Measurements from ENCODE around the gene TARBP1.
"Not testable (repeated sequence)": the region's sequence is repeated elsewhere in the genome, so short reads cannot be mapped to it uniquely, and the experiment has no call there.

TARBP1 gene

DNA sequence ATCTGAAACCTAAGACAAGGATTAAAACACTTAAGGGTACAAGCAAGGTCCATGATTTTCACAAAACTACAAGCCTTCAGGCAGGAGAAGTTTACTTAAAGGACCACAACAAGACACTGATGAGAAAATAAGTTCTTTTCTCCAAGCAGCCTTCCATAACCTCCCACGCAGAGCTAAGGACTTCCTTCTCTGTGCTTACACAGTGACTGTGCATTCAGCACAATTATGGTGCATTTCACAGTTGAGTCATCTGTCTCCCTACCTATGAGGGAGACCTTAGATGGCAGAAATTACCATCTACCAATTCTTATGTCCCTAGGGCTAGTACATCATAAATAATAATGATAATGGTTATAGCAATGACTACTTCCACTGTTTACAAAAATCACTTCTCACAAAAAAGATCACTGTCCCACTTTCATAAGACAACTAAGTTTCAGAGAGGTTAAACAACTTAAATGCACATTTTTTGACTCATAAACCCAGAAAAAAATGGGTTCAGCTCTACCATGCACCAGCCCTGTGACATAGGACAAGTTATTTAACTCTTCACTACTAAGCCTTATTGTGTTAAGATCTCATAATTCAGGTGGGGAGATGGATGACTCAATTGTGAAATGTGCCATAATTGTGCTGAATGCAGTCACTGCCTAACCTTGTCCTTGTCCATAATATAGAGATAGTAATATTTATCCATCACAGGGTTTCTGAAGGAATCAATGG, 45.3 kb downstream of the TARBP1 start:
- no peak for DNase-seq

DNA sequence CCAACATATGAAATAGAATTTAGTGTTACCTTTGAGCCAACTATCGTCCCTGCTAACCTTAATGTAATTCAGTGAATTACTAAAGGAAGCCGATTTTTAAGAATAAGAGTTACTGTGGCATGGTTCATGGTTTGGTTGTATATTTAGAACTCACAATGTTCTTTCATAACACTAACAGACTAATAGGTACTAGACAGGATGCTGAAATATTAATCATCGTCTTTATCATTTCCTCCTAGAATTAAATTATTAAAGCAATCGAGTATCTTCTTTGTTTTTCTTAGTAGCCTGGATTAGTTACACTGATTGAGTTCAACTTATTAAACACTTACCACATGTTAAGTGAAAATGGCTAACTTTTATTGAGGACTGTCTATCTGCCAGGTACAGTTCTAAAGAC, 47.7 kb downstream of the TARBP1 start:
- DNase-seq = no peak

DNA sequence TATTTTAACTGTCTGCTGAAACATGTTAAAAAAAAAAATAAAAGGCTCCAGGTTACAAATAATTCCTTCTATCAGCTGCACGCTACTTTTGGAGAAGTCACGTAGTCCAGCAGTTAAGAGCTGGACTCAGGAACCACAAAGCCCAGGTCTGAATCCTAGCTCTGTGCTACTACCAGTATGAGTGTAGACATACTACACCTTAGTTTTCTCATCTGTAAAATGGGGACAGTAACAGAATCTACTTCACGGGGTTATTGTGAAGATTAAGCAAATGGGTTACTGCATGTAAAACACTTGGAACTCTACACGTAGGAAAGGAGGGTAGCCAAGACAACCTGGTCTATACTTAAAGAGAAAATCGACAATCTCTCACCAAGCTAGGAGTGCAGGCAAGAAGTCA, 48.3 kb downstream of the TARBP1 start:
- no peak for DNase-seq

DNA sequence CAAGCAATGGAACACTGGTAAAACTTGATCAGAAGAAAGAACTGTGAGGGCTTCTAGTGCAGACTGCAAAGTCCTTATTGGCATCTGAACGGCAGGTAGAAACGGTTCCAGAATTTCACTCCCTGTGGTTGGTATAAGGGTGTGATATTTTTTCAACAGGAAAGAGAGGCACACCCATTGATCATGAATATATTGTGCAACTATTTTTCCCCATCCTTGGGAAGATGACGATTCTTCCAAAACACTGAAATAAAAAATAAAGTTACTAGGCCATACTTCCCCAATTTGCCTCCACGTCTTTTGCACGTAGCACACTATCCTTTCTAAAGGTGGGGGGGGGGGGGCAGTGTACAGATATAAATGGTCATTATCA, 49.6 kb downstream of the TARBP1 start:
- DNase-seq = no peak

DNA sequence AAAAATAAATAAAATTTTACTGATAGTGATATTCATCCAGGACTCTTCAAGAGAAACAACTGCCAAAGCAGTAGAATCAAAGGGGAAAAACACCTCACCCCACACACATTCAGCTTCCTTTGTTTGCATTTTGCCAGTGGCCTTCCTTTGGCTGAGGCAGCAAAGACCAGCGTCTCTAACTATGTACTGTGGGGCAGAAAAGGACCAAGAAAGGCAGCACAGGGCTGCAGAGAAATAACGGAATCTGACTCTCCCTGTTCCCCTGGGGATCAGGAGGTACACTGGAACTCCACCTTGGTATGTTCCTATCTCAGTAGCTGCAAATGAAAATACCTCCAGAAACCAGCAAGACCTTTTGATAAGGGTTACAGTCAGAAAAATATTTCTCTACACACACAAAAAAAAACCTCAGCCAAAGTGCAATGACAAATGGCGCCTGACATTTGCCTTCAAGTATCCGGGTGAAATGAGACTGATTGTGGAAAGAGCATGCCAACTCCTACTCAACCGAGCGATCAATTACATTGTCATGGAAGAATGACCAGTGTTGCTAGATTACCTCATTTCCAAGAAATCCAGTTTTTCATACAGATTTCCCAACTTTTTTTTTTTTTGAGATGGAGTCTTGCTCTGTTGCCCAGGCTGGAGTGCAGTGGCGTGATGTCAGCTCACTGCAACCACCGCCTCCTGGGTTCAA, 50.9 kb downstream of the TARBP1 start:
- no peak for DNase-seq

DNA sequence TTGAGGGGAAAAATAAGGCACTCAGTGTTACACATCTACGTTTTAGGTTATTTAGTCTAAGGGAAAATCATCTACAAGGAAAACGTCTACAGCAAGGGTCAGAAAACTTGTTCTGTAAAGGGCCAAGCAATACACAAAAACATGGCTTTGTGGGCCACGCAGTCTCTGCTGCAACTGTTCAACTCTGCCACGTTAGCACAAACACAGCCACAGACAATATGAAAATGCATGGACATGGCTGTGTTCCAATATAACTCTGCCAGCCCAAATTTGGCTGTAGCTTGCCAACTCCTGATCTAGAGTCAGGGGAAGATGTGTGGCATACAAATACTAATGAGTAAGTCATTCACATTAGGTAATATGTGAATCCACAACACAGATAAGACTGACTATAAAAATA, 65.0 kb downstream of the TARBP1 start:
- no peak for DNase-seq

DNA sequence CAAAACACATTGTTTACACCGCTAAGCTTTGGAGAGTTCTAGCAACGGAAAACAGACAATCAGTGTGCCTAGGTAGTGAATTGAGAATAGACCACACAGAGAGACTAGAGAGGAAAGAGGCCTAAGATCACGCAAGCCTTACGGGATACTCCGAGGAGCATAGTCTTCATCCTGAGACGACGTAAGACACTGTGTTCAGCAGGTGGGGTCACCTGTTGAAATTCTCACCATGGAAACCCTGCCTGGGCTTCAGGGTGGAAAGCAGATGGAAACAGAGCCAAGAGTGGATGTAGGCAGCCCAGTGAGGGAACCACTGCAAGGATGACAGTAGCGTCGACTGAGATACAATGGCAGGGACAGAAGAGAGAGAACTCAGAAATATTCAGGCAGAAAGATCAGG, 65.5 kb downstream of the TARBP1 start:
- no peak for DNase-seq

DNA sequence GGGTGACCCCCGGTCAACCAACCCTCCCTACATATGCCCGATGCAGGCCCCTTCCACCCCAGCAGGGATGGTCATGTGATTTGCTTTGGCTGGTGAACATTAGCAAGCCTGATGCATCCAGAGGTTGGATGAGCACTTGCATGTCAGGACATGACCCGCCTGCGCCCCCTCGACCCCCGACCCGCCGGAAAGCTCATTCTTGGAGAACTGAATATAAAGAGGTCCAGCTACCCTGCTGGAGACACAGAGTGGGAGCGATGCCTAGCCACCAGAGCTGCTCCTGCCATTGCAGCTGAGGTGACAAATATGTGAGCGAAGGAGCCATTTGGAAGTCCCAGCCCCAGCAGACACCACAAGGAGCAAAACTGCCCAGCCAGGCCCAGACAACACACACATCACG, 66.1 kb downstream of the TARBP1 start:
- DNase-seq = no peak

DNA sequence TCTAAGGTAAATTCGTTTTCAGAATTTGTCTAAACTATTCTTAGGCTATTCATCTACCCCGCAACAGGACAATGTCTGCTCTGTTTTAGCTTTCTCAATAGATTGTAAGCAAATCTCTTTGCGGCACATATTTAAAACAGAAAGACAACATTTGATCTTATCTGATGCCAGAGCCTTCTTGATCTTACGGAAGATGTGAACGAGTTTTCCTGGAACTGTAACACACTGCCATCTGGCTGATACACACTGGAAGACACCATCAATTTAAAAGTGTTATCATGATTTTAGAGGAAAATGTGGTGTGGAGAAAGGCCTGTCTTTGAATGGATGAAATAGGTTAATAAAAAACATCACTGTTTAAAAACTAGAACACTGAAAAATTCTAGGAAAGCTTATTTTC, 69.7 kb downstream of the TARBP1 start:
- no peak for DNase-seq

DNA sequence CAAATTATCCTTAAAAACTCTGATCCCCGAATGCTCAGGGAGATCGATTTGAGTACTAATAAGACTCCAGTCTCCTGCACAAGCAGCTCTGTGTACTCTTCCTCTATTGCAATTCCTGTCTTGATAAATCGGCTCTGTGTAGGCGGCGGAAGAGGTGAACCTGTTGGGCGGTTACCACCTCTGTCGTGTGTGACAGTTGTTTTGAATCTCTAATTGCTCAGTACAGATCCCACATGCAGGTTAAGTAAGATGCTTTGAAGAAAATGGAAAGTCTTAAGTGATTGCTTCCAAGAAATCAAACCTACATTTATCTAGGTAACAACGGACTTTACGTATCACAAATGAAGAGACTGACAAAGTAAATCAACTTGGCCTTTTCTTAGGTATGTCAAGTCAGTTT, 70.2 kb downstream of the TARBP1 start:
- DNase-seq = no peak

DNA sequence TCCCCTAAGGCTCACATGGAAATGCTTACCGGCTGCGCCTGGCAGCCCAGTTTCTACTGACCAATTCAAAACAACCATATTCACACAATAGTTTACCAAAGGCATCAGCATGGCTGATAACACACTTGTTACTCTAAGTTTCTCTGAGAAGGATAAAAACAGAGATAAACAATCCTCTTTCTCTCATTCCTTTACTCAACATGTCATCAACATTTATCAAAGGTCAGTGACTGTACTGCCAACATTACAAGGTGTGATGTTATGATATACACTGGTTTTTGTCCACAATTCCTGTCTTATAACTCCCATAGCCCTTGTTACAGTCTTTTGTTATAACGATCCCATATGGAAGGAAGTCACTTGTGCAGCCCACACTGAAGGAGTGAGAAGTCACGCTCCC, 72.1 kb downstream of the TARBP1 start:
- DNase-seq = no peak

DNA sequence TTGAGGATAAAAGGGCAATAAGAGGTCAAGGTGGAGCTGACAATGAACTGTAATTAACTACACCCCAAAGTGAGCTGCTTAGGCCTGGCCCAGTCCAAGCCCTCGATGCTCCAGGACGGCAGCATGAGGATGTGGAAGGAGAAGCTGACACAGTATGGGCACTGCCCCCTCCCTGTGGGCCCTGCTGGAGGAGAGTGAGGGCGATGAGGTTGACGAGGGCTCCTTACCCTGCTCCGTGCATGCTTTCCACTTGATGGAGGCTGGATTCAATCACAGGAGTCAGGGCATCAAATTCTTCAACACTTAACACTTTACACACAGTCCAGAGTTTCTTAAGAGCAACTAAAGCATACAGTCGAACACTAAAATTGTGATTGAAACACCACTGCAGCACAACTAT, 73.3 kb downstream of the TARBP1 start:
- no peak for DNase-seq

DNA sequence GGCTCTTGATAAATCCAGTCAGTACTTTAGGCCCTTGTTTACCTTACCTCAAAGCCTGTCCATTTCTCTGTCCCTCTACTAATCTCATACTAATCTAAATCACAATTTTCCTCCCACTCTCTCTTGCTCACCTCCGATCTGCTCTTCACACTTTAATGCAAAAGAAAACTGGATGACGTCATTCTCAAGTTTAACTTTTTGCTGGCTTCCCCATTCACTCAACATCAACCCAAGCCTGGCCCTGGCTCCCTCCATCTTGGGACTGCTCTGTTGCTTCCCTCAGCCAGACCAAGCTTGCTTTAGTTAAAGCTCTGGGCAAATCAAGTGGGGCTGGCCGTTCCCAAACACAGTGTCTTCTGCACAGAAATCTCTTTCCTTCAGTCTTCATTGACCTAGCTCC, 76.0 kb downstream of the TARBP1 start:
- no peak for DNase-seq

DNA sequence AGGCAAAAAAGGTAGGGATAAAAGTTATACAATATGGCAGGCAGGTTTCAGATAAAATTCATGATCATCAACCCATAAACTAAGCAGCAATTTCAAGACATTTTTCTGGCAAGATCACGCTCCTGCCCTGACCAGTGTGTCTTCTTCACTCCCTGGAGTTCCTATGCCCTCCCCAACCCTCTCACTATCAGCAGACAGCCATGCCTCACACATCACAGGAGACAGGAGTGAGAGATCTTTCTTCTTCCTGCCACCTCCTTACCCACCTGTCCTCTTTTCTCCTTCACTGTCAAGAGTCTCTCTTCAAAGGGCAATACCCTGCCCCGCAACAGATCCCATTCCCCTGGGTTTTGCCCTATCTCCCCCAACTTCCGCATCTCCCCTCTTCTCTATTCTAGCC, 77.3 kb downstream of the TARBP1 start:
- DNase-seq = no peak

DNA sequence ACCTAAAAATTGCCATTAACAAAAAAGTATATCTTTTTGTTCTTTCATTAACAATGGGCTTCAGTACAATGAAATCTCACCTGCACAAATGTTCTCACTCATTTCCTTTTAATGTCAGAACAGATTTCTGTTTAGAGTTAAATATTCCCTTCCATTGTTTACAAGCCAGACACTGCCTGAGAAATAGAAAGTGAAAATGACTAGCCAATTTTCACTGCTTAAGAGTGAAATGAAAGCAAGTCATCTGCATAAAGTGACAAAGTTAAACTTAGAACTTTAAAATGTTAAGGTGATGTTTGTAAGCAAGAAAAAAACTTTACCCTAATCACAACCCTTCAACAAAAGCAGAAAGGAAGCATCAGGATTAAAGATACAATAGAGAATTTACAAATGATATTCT, 78.2 kb downstream of the TARBP1 start:
- no peak for DNase-seq

DNA sequence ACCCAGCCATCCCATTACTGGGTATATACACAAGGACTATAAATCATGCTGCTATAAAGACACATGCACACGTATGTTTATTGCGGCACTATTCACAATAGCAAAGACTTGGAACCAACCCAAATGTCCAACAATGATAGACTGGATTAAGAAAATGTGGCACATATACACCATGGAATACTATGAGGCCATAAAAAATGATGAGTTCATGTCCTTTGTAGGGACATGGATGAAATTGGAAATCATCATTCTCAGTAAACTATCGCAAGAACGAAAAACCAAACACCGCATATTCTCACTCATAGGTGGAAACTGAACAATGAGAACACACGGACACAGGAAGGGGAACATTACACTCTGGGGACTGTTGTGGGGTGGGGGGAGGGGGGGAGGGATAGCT, 79.5 kb downstream of the TARBP1 start:
- not testable (repeated sequence) for DNase-seq

DNA sequence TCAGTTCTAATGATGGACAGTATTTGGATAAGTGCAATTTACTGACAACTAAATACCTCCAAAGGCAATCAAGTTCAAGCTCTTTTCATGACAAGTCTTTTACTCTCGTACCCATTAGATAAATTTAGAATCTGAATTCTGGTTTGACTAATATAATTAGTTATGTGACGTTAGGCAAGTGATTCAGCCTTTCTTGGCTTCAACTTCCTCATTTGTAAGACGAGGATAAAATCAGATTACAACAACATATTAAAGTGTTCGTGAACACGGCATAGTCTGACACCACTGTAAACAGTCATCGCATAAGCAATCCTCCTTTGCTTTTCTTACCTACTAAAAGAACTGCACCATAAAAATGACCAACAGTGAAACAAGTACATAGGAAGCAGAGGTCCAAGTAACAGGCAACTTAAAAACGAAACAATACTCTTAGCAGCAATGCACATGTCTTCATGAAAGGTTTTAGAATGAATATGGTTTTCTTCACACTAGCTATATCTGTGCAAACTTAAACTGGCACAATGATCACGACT, 80.1 kb downstream of the TARBP1 start:
- DNase-seq = no peak

DNA sequence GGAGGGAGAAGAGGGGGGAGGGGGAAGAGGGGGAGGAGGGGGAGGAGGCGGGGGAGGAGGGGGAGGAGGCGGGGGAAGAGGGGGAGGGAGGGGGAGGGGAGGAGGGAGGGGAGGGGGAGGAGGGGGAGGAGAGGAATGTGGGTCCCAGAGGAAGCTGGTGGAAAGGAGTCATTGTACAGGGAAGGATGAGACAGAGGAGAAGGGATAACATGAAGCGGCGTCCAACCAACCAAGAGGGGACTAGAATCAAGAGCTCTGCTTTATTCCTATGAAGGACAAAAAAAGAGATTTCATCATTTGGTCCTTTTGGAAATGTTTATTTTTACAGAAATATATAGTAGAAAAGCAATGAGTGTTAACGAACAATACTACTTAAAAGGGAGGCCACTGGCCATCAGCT, 81.2 kb downstream of the TARBP1 start:
- no peak for DNase-seq

DNA sequence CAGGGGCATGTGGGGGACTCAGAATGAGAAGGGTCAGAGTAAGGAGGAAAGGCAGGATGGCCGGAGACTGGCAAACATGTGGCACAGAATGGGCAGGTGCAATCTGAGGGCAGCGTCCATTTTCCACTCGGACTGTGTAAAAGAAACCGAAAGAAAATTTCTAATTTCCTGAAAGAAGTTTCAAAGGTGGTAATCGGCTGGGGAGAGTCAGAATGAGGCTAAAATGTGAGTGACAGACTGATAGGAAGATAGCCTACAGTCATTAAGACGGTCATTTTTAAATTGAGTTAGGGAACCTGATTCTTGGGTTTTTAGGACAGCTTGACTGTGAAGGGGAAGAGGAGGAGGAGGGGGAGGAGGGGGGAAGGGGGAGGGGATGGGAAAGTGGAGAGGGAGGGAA, 82.1 kb downstream of the TARBP1 start:
- no peak for DNase-seq

DNA sequence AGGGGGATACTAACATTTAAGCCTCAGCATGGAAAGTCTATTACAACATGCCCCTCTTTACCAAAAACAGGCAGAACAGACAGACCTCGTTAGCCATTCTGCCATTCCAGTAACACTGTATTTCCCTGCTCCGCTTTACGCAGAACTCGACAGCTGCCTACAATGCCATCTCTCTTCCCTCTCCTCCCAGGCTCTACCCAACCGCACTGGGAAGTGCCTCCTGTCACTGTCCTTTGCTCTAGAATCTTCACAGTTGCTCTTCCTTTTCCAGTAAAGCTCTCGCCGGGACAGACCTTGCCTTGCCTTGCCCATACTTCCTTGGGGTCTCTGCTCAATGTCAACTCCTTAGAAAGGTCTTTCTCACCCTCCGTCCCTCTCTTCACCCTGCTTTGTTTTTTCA, 82.9 kb downstream of the TARBP1 start:
- no peak for DNase-seq

DNA sequence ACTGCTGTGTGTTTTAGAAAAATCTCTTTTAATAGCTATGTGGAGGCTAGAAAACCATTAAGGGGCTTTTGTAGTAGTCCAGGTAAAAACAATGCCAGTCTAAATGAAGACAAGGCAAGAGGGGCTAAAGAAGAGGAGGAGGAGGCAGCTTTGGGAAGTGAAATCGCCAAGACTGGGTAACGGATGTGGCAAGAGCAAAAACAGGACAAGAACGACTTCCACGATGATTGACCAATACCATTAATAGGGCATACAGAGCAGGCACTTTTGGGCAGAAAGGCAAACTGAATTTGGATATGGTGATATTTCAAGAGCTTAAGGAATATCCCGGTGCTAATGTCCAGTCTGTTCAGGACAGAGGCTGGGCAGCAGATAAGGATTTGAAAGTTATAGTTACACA, 83.7 kb downstream of the TARBP1 start:
- no peak for DNase-seq

DNA sequence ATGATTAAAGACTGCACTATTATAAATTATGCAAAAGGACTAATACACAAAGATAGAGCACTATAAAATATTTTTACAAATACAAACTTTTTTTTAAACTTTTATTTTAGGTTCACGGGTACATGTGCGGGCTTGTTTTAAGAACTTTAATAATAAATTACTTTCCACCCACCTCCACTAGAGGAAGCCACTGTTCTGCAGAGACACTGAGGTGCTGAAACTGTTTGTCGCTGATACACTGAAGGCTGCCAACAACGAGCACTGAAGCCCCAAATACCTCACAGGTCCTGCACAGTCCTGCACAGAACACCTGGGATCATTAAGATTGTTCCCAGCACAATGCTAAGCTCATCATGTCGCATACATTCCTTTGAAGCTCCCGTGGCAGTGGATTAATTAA, 85.8 kb downstream of the TARBP1 start:
- no peak for DNase-seq

DNA sequence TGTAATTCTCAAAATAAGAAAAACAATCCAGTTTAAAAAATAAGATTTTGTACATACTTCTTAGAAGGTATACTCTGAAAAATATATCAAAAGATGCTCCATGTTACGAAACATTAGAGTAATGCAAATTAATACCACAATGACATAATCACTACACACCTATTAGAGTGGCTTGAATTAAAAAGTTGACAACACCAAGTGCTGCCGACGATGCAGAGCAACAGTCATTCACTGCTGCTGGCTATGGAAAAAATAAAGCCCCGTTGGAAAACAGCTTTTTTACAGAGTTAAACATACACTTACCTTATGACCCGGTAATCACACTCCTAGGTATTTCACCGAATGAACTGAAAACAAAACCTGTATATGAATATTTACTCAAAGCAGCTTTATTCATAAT, 90.9 kb downstream of the TARBP1 start:
- DNase-seq = no peak

DNA sequence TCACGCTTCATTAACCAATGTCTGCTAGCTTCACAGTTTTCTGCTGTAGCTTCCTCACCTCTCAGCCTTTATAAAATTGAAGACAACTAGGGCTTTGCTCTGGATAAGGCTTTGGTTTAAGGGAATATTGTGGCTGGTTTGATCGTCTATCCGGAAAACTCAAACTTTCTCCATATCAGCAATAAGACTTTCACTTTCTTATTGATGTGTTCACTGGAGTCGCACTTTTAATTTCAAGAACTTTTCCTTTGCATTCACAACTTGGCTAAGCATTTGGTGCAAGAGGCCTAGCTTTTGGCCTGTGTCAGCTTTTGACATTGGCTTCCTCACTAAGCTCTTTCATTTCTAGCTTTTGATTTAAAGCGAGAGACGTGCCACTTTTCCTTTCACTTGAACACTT, 92.9 kb downstream of the TARBP1 start:
- DNase-seq = no peak

Measured in T1000 (cell line).